DND-41 (cell line): ENCODE results near the gene HSD17B3.

Experiments
- EZH2 ChIP-seq: IDR thresholded peaks from 3 replicates; pipeline ENCODE4 v1.6.1; 2012; ENCODE audit warnings: borderline replicate concordance, low read depth, mild to moderate bottlenecking, moderate library complexity, low read length, inconsistent platforms; ENCODE audit not compliant: severe bottlenecking
- TF ChIP-seq, protein P1 (sequence below): IDR thresholded peaks from 2 replicates; pipeline ENCODE4 v1.5.1; 2012; ENCODE audit warnings: borderline replicate concordance, low read length, moderate library complexity, mild to moderate bottlenecking; ENCODE audit not compliant: poor library complexity, severe bottlenecking; ENCODE audit errors: extremely low read depth

DNA sequence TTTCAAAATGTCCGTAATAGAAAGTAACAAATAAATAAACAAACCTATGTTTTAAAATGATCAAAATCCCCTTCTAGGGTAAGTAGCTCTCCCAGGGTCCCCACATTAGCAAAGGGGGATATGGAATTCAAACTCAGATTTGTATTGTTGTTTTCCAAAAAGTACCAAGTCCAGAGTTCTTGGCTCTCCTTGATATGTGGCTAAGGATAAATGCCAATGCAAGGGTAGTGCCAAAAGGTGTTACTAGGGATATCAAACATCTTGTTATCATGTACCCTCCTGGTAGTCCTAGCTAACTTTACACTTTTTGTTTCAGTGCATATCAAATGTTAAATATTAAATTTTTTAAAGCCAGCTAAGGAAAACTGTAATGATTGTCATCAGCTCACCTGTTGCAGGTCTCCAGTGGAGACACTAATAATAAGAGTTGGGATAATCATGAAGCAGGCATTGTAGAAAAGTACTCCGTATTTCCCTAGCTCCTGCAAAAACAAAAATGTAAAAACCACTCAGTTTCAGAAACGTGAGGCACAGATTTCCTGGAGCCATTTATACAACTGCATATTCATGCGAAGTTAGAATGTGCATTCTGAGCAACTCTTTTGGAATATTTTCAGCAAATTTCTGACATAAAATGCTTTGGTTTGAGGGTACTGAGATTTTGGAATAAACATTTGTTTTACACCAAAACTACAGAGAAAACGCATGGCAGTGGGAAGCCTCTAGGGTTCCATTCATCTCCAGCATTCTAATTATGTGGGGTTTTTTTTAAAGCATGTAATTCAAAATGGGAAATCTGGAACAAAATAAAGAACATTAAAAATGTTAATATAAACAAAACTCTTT, 41.8 kb upstream of the HSD17B3 start:
- TF ChIP-seq, protein P1, sequence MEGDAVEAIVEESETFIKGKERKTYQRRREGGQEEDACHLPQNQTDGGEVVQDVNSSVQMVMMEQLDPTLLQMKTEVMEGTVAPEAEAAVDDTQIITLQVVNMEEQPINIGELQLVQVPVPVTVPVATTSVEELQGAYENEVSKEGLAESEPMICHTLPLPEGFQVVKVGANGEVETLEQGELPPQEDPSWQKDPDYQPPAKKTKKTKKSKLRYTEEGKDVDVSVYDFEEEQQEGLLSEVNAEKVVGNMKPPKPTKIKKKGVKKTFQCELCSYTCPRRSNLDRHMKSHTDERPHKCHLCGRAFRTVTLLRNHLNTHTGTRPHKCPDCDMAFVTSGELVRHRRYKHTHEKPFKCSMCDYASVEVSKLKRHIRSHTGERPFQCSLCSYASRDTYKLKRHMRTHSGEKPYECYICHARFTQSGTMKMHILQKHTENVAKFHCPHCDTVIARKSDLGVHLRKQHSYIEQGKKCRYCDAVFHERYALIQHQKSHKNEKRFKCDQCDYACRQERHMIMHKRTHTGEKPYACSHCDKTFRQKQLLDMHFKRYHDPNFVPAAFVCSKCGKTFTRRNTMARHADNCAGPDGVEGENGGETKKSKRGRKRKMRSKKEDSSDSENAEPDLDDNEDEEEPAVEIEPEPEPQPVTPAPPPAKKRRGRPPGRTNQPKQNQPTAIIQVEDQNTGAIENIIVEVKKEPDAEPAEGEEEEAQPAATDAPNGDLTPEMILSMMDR = no peak
- TF ChIP-seq EZH2 = no peak
